Gastrocnemius medialis (tissue), 4 donors: Measurements from ENCODE around the gene R3HDM2. TPM values are rescaled to one million over a fixed set of nuclear protein-coding genes. Genes with fewer than 3 reads are reported as not detected.

ENCODE experiments used
- ATAC-seq, 2 donors: fragments of 150-250 bp; one replicate each; pipeline ENCODE4 v1.9.1; 2016
- DNase-seq, 2 donors: peaks; one replicate each; pipeline ENCODE4 v3.0.0-alpha.2; 2019
- H3K27ac ChIP-seq, 4 donors: fragments of 200-600 bp; sonication (generic); 1 replicate in 1 of 4; 2 replicates in 3 of 4; pipeline ENCODE4 v1.5.1; 2016 to 2018; ENCODE audit warnings: mild to moderate bottlenecking in 2 of 4, moderate library complexity in 1 of 4
- H3K27me3 ChIP-seq, 3 donors: fragments of 200-600 bp; sonication (generic) in 2 of 3; 1 replicate in 1 of 3; 2 replicates in 2 of 3; pipeline versions ENCODE4 v1.5.1 to v1.6.0; 2016 to 2019; ENCODE audit warnings: mild to moderate bottlenecking in 1 of 3, moderate library complexity in 1 of 3
- H3K36me3 ChIP-seq, 2 donors: fragments of 200-600 bp; sonication (generic) in 1 of 2; one replicate each; pipeline ENCODE4 v1.5.1; 2017 to 2018
- H3K4me1 ChIP-seq, 2 donors: fragments of 200-600 bp; sonication (generic) in 1 of 2; one replicate each; pipeline ENCODE4 v1.5.1; 2016 to 2017; ENCODE audit warnings: mild to moderate bottlenecking in 2 of 2
- H3K4me3 ChIP-seq, 4 donors: fragments of 200-600 bp; sonication (generic) in 3 of 4; 1 replicate in 1 of 4; 2 replicates in 3 of 4; pipeline ENCODE4 v1.5.1; 2016 to 2019; ENCODE audit warnings: mild to moderate bottlenecking in 2 of 4
- H3K9me3 ChIP-seq, 3 donors: fragments of 200-600 bp; sonication (generic) in 2 of 3; 1 replicate in 1 of 3; 2 replicates in 2 of 3; pipeline ENCODE4 v1.5.1; 2016 to 2019
- POLR2A ChIP-seq, 2 donors: fragments of 450-650 bp; IDR thresholded peaks; one replicate each; pipeline ENCODE4 v1.6.1; 2017; ENCODE audit warnings: antibody characterized with exemption in 2 of 2, mild to moderate bottlenecking in 2 of 2, moderate library complexity in 2 of 2
- in situ Hi-C, 4 donors: fragments of 200-750 bp; cut with MboI; loops; one replicate each; pipeline versions ENCODE4 v1.15.0 to v1.8.0; 2017; ENCODE audit warnings: low sequenced_read_pairs in 4 of 4
- intact Hi-C: fragments of 100-400 bp; cut with DNase I; formaldehyde crosslinking; loops from one replicate; pipeline ENCODE4 v1.15.1; 2023; ENCODE audit warnings: low total_unique reads
- total RNA-seq, 4 donors: library from RNA; depleted of rRNA; stranded (reverse); fragments of >200 nt; gene quantifications; one replicate each; pipeline versions ENCODE4 v1.1.0 to v1.2.3, GENCODE V29; 2016
- TF ChIP-seq, protein P1 (sequence below), 5 experiments: fragments of 450-650 bp in 3 of 5; fragments of 200-600 bp in 2 of 5; sonication (generic) in 2 of 5; IDR thresholded peaks in 4 of 5; conservative IDR thresholded peaks in 1 of 5; 1 replicate in 4 of 5; 2 replicates in 1 of 5; pipeline ENCODE4 v1.5.1; 2016 to 2019; ENCODE audit warnings: antibody characterized with exemption in 5 of 5, mild to moderate bottlenecking in 3 of 5, moderate library complexity in 3 of 5

R3HDM2 gene
- total RNA-seq, 4 donors from 2014 or later = 24.1 to 27.1 (median 25.6) TPM

DNA sequence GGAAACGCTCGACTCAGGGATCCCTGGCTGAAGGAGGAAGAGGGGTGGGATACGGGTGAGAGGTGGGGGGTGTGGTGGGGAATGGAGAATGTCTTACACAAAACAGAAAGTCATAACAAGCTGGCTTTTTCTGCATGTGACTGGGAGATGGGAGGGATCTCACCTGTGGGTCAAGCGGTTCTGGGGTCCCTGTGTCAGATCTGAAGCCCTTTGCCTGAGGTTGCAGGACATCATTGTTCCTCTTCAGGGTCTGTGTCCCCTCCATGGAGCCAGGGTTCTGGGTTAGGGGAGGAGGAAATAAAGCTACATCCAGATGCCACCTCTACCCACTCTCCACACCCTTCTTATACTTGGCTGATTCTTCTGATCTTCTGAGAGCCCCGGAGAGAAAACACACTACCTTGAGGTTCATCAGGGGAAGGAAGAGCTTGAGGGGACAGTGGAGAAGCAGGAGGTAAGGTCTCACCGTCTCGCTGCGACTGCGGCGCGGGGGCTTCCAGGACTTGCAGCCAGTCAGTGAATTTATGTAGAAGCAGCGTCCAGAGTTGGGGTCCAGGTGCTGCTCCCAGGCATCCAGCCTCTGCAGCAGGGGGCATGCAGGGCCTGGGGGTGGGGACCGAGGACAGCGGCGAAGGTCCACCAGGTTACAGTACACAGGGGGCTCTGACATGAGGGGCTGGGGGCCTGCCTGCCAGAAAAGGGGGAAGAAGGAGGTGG, 46.3 kb upstream of the R3HDM2 start:
- Histone ChIP-seq H3K27ac (peak overlapping the region in 1 of 4 donors; percentile 7), H3K36me3 (no peaks in the 10 kb centered on the region), H3K27me3 (peaks cover 39 to 41% (median 40%) of the 10 kb centered on the region in 3 donors), H3K9me3 (no peaks in the 10 kb centered on the region), H3K4me1 (peaks cover 12% of the 10 kb centered on the region in 2 donors), H3K4me3 (peak overlapping the region in 1 of 4 donors; percentile 47)
- ATAC-seq (no peak), DNase-seq (no peak)
- in situ Hi-C loops = no loop called here
- TF ChIP-seq, protein P1, sequence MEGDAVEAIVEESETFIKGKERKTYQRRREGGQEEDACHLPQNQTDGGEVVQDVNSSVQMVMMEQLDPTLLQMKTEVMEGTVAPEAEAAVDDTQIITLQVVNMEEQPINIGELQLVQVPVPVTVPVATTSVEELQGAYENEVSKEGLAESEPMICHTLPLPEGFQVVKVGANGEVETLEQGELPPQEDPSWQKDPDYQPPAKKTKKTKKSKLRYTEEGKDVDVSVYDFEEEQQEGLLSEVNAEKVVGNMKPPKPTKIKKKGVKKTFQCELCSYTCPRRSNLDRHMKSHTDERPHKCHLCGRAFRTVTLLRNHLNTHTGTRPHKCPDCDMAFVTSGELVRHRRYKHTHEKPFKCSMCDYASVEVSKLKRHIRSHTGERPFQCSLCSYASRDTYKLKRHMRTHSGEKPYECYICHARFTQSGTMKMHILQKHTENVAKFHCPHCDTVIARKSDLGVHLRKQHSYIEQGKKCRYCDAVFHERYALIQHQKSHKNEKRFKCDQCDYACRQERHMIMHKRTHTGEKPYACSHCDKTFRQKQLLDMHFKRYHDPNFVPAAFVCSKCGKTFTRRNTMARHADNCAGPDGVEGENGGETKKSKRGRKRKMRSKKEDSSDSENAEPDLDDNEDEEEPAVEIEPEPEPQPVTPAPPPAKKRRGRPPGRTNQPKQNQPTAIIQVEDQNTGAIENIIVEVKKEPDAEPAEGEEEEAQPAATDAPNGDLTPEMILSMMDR (IDR thresholded peaks at IDR 0.05 in 4 of 5, conservative IDR thresholded peaks at IDR 0.05 in 1 of 5) = no peak
- no peak for TF ChIP-seq POLR2A (IDR thresholded peaks at IDR 0.05)
- intact Hi-C loops = no loop called here

DNA sequence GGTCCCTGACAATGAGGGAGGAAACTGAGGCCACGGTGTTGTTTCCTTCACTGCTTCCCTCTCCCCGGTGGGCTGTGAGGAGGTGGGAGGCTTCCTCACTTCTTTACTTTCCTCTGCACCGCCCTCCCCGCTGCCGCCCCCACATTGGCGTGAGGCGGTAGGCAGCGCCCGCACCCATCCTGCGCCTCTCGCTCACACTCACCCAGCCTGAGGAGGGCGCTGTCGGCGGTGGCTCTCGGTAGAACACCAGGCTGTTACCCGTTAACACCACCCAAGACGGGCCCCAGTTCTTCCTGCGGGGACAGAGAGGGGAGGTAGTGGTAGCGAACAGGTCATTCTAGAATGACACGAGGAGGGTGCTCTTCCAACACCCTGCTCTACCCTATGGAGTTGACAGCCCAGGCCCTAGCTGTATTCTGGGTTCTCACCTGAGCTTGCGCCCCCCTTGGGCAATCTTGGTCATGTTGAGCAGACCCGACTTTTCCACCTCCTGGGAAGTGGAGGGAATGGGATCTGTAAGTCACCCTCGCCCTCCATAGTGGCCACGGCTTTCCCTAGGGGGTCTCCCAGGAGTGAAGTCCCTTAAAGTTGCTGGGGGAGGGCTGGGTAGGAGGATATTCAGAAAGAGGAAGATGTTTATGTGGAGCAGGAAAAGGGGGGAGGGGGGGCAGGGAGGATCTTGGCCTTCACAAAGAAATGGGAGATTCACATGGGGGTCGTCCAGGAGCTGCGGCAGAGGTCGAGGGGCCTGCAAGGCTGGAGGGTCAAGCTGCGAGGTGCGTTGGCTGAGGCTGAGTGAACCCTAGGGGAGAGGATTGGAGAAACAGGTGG, 45.5 kb upstream of the R3HDM2 start:
- DNase-seq = no peak
- TF ChIP-seq POLR2A (IDR thresholded peaks at IDR 0.05) = no peak
- TF ChIP-seq, protein P1 (IDR thresholded peaks at IDR 0.05 in 4 of 5, conservative IDR thresholded peaks at IDR 0.05 in 1 of 5) = peak in 1 of 5 experiments; percentile 11
- no peaks in the 10 kb centered on the region for H3K9me3 ChIP-seq
- in situ Hi-C loops (no loop called here), intact Hi-C loops (no loop called here)
- peak overlapping the region; percentile 38 to 74 (median 49) for H3K4me3 ChIP-seq
- no peaks in the 10 kb centered on the region for H3K36me3 ChIP-seq
- H3K27me3 ChIP-seq = peaks cover 41 to 43% (median 41%) of the 10 kb centered on the region in 3 donors
- no peak for ATAC-seq
- H3K4me1 ChIP-seq = peaks cover 12% of the 10 kb centered on the region in 2 donors
- H3K27ac ChIP-seq = peak overlapping the region in 1 of 4 donors; percentile 2

DNA sequence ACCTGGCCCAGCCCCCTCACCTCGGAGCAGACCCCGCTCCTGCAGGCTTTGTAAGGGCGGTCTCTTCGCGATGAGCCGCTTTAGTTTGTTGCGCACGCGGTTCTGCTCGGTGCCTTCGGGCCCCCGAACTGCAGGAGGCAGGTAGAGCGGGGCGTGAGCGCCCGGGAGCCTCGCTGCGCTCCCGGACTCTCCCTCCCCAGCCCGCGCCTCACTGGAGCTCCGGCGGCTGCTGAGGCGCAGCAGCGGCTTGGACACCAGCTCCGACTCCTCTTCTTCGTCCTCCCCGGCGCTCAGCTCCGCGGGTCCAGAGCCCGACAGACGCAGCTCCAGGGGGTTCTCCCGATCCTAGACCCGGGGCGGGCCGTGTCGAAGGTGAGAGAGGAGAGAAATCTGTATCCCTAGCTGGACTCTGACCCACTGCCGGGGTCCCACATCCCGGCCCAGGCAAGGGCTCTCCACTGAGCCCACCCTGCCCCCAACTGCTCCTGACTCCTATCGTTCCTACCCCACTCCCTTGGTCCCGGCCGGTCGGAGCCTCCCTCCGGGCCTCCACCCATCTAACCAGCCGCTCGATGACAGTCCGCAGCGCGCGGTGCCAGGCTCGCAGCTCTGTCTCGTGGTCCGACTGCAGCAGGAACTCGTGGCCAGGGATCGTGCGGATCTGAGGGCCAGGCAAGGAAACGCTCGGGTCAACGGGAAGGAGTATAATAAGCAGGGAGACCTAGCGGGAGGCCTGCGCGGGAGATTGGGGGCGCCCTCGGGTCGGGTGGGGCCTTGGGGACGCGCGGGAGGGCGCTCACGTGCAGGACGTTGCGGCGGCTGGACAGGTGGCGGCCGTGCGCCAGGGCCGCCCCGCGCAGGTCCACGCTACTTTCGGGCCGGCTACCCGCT, 44.7 kb upstream of the R3HDM2 start:
- no peak for DNase-seq
- in situ Hi-C loops (no loop called here), intact Hi-C loops (no loop called here)
- peak overlapping the region; percentile 38 to 74 (median 49) for H3K4me3 ChIP-seq
- H3K27ac ChIP-seq = no peak overlapping the region
- ATAC-seq = peak; percentile 53 to 72
- H3K9me3 ChIP-seq = no peaks in the 10 kb centered on the region
- peaks cover 41 to 47% (median 45%) of the 10 kb centered on the region in 3 donors for H3K27me3 ChIP-seq
- no peak for TF ChIP-seq POLR2A (IDR thresholded peaks at IDR 0.05)
- TF ChIP-seq, protein P1 (IDR thresholded peaks at IDR 0.05 in 4 of 5, conservative IDR thresholded peaks at IDR 0.05 in 1 of 5) = no peak
- H3K4me1 ChIP-seq = peaks cover 12% of the 10 kb centered on the region in 2 donors
- no peaks in the 10 kb centered on the region for H3K36me3 ChIP-seq

DNA sequence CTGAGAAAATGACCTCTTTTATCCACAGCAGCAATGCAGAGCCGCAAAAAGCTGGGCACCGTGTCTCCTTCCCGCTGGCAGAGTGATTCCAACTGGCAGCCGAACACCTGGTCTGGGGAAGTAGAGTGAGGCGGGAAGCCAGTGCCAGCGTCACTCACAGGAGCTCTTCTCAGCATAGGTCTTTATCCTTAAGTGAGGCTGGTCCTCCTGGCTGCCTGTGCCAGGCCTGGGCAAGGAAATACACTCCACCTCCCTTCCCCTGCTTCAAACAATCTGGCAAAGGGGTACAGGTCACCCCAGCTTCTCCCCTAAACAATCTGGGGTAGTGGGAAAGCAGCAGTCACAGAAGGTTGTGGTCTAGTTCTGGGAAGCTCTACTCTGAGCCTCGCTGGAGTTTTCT, 44.0 kb upstream of the R3HDM2 start:
- no peaks in the 10 kb centered on the region for H3K36me3 ChIP-seq

More for the DNA sequence above, 44.0 kb upstream of the R3HDM2 start:
- Histone ChIP-seq H3K27me3 (peaks cover 41 to 47% (median 45%) of the 10 kb centered on the region in 3 donors), H3K4me1 (peaks cover 12% of the 10 kb centered on the region in 2 donors), H3K4me3 (peak overlapping the region; percentile 38 to 74 (median 49)), H3K9me3 (no peaks in the 10 kb centered on the region), H3K27ac (no peak overlapping the region)
- DNase-seq (no peak), ATAC-seq (no peak)
- in situ Hi-C loops = no loop called here
- intact Hi-C loops = no loop called here
- TF ChIP-seq, protein P1 (IDR thresholded peaks at IDR 0.05 in 4 of 5, conservative IDR thresholded peaks at IDR 0.05 in 1 of 5) = no peak
- TF ChIP-seq POLR2A (IDR thresholded peaks at IDR 0.05) = no peak
